ENCODE data around the gene INPP4B. TPM values are rescaled to one million over a fixed set of nuclear protein-coding genes. Genes with fewer than 3 reads are reported as not detected.

Gene INPP4B
- polyA plus RNA-seq, 1 of the 3 experiments (the other 2 are of a cell fraction): 0.08 TPM

- Histone ChIP-seq H3K4me1 (ENCODE audit: control insufficient read depth in 1 of 2, insufficient read depth in 2 of 2, low read depth in 1 of 2, low read length in 1 of 2) (no peaks in the 10 kb centered on the region; a peak in 2 of 4 replicates), H3K4me2 (no peak overlapping the region), H3K9ac (no peak overlapping the region), H3K36me3 (replicated peaks in 1 of 2; ENCODE audit: control insufficient read depth in 1 of 2, insufficient read depth in 2 of 2, low read length in 1 of 2) (no peaks in the 10 kb centered on the region), H3F3A (replicated peaks; ENCODE audit: insufficient read depth) (no peaks in the 10 kb centered on the region), H3K9me2 (no peaks in the 10 kb centered on the region), H3K27me3 (ENCODE audit: insufficient read depth) (no peaks in the 10 kb centered on the region), H3K4me3 (ENCODE audit: low read depth in 2 of 2, low read length in 1 of 2) (no peak overlapping the region), H2AFZ (ENCODE audit: low read depth) (no peak overlapping the region), H3K27ac (ENCODE audit: low read depth in 2 of 2, low read length in 1 of 2) (no peak overlapping the region), H4K20me1 (ENCODE audit: insufficient read depth) (no peaks in the 10 kb centered on the region), H3K79me2 (ENCODE audit: insufficient read depth) (no peaks in the 10 kb centered on the region), H3K9me3 (no peaks in the 10 kb centered on the region)
- ChIA-PET POLR2A (no interaction called here), CTCF (interaction anchor here (0.7 kb wide), 1 partner anchor 133 kb away, joined by 4 read pairs; no protein-coding TSS in a partner anchor)
- WGBS (ENCODE audit: low lambda C conversion rate): 87% methylated on average over 4 of the region's 4 CpGs
- no peak for DNase-seq
- TF ChIP-seq TAF1 (IDR thresholded peaks at IDR 0.05; ENCODE audit: borderline replicate concordance, low read depth, low read length): no peak
- no peak for TF ChIP-seq MAX (IDR thresholded peaks at IDR 0.05; ENCODE audit: low read depth)
Measured at GRCh38 chr4:142030010-142030409, 816.1 kb downstream of the INPP4B start.

GRCh38 chr4:142021761-142022160, 824.3 kb downstream of the INPP4B start:
- H3K4me2 ChIP-seq: no peak overlapping the region
- H3K27ac ChIP-seq (ENCODE audit: low read depth in 2 of 2, low read length in 1 of 2): no peak overlapping the region
- ChIA-PET POLR2A (no interaction called here), CTCF (no interaction called here)
- no peaks in the 10 kb centered on the region for H3F3A ChIP-seq (replicated peaks; ENCODE audit: insufficient read depth)
- no peak overlapping the region for H2AFZ ChIP-seq (ENCODE audit: low read depth)
- H3K9ac ChIP-seq: no peak overlapping the region
- no peaks in the 10 kb centered on the region for H3K9me3 ChIP-seq
- 73% methylated on average over 2 of the region's 2 CpGs for WGBS (ENCODE audit: low lambda C conversion rate)
- TF ChIP-seq ELF1 (IDR thresholded peaks at IDR 0.05): no peak
- TF ChIP-seq CTCF (IDR thresholded peaks at IDR 0.05): no peak
- no peak for TF ChIP-seq RFX5 (IDR thresholded peaks at IDR 0.05; ENCODE audit: low read length)
- no peak for TF ChIP-seq PBX3 (IDR thresholded peaks at IDR 0.05)
- TF ChIP-seq FOXM1 (IDR thresholded peaks at IDR 0.05; ENCODE audit: low read depth): no peak
- TF ChIP-seq IRF3 (IDR thresholded peaks at IDR 0.05; ENCODE audit: low read depth, low read length): no peak
- TF ChIP-seq YY1 (IDR thresholded peaks at IDR 0.05; ENCODE audit: low read depth): no peak
- TF ChIP-seq USF2 (IDR thresholded peaks at IDR 0.05; ENCODE audit: borderline replicate concordance, low read depth, low read length): no peak
- no peak for TF ChIP-seq ZBTB33 (IDR thresholded peaks at IDR 0.05; ENCODE audit: borderline replicate concordance, low read depth)
- TF ChIP-seq REST (IDR thresholded peaks at IDR 0.05; ENCODE audit: low read depth, low read length): no peak
- TF ChIP-seq TCF12 (IDR thresholded peaks at IDR 0.05): no peak
- no peaks in the 10 kb centered on the region for H4K20me1 ChIP-seq (ENCODE audit: insufficient read depth)
- H3K9me2 ChIP-seq: no peaks in the 10 kb centered on the region
- H3K27me3 ChIP-seq (ENCODE audit: insufficient read depth): no peaks in the 10 kb centered on the region
- no peaks in the 10 kb centered on the region for H3K4me1 ChIP-seq (ENCODE audit: control insufficient read depth in 1 of 2, insufficient read depth in 2 of 2, low read depth in 1 of 2, low read length in 1 of 2)
- no peaks in the 10 kb centered on the region for H3K36me3 ChIP-seq (replicated peaks in 1 of 2; ENCODE audit: control insufficient read depth in 1 of 2, insufficient read depth in 2 of 2, low read length in 1 of 2)
- H3K4me3 ChIP-seq (ENCODE audit: low read depth in 2 of 2, low read length in 1 of 2): no peak overlapping the region
- DNase-seq: no peak
- H3K79me2 ChIP-seq (ENCODE audit: insufficient read depth): no peaks in the 10 kb centered on the region
